ENCODE measurements around the gene UBA7.

The UBA7 gene, protein sequence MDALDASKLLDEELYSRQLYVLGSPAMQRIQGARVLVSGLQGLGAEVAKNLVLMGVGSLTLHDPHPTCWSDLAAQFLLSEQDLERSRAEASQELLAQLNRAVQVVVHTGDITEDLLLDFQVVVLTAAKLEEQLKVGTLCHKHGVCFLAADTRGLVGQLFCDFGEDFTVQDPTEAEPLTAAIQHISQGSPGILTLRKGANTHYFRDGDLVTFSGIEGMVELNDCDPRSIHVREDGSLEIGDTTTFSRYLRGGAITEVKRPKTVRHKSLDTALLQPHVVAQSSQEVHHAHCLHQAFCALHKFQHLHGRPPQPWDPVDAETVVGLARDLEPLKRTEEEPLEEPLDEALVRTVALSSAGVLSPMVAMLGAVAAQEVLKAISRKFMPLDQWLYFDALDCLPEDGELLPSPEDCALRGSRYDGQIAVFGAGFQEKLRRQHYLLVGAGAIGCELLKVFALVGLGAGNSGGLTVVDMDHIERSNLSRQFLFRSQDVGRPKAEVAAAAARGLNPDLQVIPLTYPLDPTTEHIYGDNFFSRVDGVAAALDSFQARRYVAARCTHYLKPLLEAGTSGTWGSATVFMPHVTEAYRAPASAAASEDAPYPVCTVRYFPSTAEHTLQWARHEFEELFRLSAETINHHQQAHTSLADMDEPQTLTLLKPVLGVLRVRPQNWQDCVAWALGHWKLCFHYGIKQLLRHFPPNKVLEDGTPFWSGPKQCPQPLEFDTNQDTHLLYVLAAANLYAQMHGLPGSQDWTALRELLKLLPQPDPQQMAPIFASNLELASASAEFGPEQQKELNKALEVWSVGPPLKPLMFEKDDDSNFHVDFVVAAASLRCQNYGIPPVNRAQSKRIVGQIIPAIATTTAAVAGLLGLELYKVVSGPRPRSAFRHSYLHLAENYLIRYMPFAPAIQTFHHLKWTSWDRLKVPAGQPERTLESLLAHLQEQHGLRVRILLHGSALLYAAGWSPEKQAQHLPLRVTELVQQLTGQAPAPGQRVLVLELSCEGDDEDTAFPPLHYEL

DNA sequence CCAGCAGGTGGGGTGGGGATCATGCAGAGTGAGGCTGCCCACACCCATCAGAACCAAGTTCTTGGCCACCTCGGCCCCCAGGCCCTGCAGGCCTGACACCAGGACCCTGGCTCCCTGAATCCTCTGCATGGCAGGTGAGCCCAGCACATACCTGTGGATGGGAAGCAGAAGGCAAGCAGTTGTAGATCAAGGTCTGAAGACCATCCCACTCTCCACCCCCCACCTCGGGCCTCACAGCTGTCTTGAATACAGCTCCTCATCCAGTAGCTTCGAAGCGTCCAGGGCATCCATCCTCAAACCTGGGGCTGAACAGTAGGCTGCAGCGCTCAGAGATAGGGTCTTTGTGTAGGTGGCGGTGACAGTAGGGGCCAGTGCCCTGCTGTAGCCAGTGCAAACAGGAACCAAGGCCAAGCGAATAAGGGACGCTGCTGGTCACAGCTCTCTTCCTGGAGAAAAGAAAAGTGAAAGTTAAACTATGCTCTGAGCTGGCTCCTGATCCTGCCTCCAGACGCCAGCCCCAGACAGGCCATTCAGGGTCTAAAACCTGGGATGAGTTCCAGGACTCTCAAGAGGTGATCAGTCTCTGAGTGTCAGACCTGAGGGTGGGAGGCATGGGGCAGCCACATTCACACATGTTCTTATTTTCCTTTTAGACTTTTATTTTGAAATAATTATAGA lies at the start of gene UBA7:
Gene UBA7, minus strand, starts transcription at position 457 of the 678 bp plus-strand sequence. Its CDS starts 166 bp downstream, at position 291.
- H3K4me3 Mint-ChIP-seq, result peak within 1 kb of the TSS; percentile 94
- H3K27ac Mint-ChIP-seq, result peak within 1 kb of the TSS; percentile 97
- H3K4me1 Mint-ChIP-seq, result peaks cover 57% of the 10 kb centered on the region

GRCh38 chr3:49859576-49860305 lies 46.0 kb upstream of the UBA7 start:
- no peaks in the 10 kb centered on the region for H3K36me3 Mint-ChIP-seq
- ATAC-seq, result no peak
- peaks cover 30% of the 10 kb centered on the region for H3K27me3 Mint-ChIP-seq
- H3K9me3 Mint-ChIP-seq, result no peaks in the 10 kb centered on the region
- no peak overlapping the region for H3K4me3 Mint-ChIP-seq
- H3K4me1 Mint-ChIP-seq, result peaks cover 9% of the 10 kb centered on the region
- H3K27ac Mint-ChIP-seq, result no peak overlapping the region

More for the DNA sequence above, at the start of gene UBA7:
- no peaks in the 10 kb centered on the region for H3K27me3 Mint-ChIP-seq
- ATAC-seq, result peak; percentile 88
- H3K36me3 Mint-ChIP-seq, result peaks cover 19% of the 10 kb centered on the region
- H3K9me3 Mint-ChIP-seq, result no peaks in the 10 kb centered on the region

DNA sequence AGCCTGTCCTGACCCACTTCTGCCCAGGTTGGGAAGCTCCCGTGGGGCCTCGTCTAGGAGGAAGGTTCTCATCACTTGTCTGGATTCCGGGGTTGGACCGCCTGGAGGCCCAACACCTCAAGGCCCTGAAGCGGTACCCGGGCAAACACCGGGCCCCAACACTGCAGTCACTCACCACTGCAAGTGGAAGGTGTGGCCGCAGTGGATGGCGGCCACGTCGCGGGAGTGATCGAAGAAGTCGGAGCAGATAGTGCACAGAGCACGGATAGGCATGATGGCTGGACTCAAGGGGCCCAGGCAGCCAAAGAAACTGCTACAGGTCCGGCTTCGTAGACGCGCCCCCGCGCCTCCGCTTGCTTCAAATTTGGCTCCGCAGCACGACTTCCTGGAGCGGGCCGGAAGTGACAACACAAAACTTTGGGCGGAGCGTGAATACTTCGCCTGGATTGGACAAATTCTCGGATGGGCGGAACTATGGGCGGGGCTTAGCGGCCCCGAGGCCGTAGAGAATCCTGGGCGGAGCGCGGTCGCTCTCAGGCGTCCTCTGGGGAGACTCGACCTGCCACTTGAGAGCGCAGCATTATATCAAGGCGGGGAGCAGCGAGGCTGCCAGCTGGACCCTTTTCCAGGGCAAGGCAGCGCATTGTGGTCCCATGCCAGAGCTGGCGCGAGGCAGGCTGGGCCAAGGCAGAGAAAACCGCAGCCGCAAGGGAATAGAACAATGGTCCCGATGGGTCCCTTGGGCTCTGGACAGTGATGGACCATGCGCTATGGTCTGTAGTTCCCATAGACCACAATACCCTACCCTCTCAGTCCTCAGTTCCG lies 42.6 kb upstream of the UBA7 start, which contains the start of gene TRAIP:
Gene TRAIP, minus strand, starts transcription at position 384 of the 825 bp plus-strand sequence. Its CDS starts 111 bp downstream, at position 273.
- ATAC-seq, result peak; percentile 99
- Mint-ChIP-seq H3K27me3 (peaks cover 4% of the 10 kb centered on the region), H3K27ac (peak within 1 kb of the TSS; percentile 72)

DNA sequence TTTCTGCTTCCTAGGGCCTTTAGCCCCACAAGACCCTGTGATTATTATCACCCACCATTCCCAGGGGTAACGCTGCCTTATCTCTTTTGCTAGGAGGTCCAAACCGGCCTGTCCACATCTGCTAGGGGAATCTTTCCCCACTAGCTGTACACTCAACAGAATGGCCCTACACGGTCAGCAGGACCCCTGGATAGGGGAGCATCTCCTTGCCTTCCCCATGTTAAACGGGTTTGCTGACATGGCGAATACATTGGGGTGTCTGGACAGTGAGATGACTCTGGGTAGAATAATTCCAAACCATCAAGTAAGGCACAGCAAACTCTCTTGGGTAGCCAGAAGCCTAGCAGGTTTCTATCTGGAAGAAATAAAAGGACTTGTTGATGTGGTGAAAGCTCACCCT lies 41.9 kb upstream of the UBA7 start:
- H3K4me3 Mint-ChIP-seq, result peak overlapping the region; percentile 86
- no peaks in the 10 kb centered on the region for H3K27me3 Mint-ChIP-seq
- H3K36me3 Mint-ChIP-seq, result no peaks in the 10 kb centered on the region
- peaks cover 9% of the 10 kb centered on the region for H3K4me1 Mint-ChIP-seq
- no peak for ATAC-seq
- no peaks in the 10 kb centered on the region for H3K9me3 Mint-ChIP-seq
- H3K27ac Mint-ChIP-seq, result peak overlapping the region; percentile 72

More for the DNA sequence above, 42.6 kb upstream of the UBA7 start, which contains the start of gene TRAIP:
- Mint-ChIP-seq H3K9me3 (no peaks in the 10 kb centered on the region), H3K4me3 (peak within 1 kb of the TSS; percentile 86), H3K36me3 (no peaks in the 10 kb centered on the region), H3K4me1 (peaks cover 9% of the 10 kb centered on the region)

DNA sequence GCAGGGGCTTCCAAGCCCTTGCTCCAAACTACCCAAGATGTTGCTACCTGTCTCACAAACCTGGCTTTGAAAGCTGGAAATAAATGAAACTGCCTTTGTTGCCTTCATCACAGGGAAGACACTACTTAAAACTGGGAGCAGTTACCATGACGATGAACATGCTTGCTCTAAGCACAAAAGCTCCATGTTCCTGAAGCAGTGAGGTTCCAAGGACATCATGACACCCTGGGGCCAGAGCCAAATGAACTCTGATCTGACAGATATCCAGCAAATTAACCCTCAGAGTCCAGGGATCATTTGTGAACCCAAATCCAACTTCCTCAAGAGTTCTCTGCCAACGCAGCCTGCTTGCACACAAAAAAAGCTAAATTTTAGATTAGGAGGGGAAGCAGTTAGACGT lies 31.9 kb upstream of the UBA7 start:
- Mint-ChIP-seq H3K27ac (no peak overlapping the region), H3K36me3 (peaks cover 12% of the 10 kb centered on the region), H3K4me3 (no peak overlapping the region), H3K27me3 (no peaks in the 10 kb centered on the region), H3K9me3 (no peaks in the 10 kb centered on the region), H3K4me1 (no peaks in the 10 kb centered on the region)
- ATAC-seq, result no peak

DNA sequence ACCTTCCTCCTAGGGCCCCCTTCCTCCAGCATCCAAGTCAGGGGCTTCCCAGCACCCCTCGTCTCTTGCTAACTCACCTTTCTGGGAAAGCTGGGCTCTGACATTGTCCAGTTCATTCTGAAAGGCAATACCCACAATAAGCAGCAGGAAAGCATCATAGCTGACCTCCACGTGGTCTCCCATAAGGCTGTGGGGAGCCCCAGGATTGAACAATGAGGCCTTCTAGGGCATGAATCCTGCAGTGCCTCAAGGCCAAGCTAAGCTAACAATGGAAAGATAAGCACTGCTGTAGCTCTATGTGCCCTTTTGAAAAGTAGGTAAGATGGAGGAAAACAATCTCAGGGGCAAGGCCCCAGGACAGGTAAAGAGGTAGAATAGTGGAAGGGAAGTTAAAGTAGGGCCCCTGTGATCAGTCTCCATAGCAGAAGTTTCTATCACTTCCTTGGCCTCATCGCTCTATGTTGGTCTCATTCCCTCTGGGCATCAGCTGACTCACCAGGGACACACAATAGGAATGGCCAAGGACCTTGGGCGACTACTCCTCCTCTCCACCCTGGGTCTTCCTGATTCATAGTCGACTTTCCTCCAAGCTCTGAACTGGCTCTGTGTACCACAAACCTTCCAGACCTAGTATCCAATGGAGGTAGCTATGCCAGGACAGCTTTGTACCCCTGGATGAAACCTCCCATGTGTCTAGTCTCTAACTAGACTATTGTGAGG lies 30.9 kb upstream of the UBA7 start:
- Mint-ChIP-seq H3K4me3 (no peak overlapping the region), H3K36me3 (peaks cover 12% of the 10 kb centered on the region), H3K4me1 (no peaks in the 10 kb centered on the region), H3K27ac (no peak overlapping the region), H3K27me3 (no peaks in the 10 kb centered on the region), H3K9me3 (no peaks in the 10 kb centered on the region)
- ATAC-seq, result no peak

- H3K4me3 Mint-ChIP-seq, result no peak overlapping the region
- H3K27ac Mint-ChIP-seq, result peak overlapping the region; percentile 30
- peaks cover 12% of the 10 kb centered on the region for H3K36me3 Mint-ChIP-seq
- ATAC-seq, result no peak
- peaks cover 6% of the 10 kb centered on the region for H3K4me1 Mint-ChIP-seq
- H3K27me3 Mint-ChIP-seq, result no peaks in the 10 kb centered on the region
- no peaks in the 10 kb centered on the region for H3K9me3 Mint-ChIP-seq
Measured at GRCh38 chr3:49842843-49843517, 29.2 kb upstream of the UBA7 start.

DNA sequence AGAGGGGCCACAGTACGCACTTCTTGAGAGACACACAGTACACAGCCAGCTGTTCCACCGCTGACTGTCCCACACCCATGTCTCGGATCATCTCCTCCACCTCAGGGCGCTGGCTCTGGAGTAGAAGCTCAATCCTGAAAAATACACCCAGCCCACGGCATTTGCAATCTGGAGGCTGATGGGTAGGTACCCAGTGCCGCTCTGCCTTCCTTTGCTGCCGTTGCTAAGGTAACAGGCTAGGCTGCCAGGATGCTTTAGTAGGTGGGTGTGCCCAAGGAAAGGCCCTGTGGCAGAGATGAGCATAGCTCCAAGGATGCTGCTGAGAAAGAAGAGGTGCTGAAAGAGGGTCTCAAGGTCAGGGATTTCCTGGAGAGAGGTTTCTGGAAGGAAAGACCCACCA lies 28.1 kb upstream of the UBA7 start:
- Mint-ChIP-seq H3K36me3 (peaks cover 5% of the 10 kb centered on the region), H3K27ac (peak overlapping the region; percentile 37), H3K4me1 (peaks cover 6% of the 10 kb centered on the region), H3K27me3 (no peaks in the 10 kb centered on the region), H3K9me3 (no peaks in the 10 kb centered on the region), H3K4me3 (no peak overlapping the region)
- ATAC-seq, result no peak

GRCh38 chr3:49841126-49841696 lies 27.5 kb upstream of the UBA7 start:
- Mint-ChIP-seq H3K27ac (peak overlapping the region; percentile 37), H3K4me3 (no peak overlapping the region), H3K27me3 (no peaks in the 10 kb centered on the region), H3K4me1 (peaks cover 6% of the 10 kb centered on the region), H3K9me3 (no peaks in the 10 kb centered on the region), H3K36me3 (peaks cover 5% of the 10 kb centered on the region)
- ATAC-seq, result no peak

DNA sequence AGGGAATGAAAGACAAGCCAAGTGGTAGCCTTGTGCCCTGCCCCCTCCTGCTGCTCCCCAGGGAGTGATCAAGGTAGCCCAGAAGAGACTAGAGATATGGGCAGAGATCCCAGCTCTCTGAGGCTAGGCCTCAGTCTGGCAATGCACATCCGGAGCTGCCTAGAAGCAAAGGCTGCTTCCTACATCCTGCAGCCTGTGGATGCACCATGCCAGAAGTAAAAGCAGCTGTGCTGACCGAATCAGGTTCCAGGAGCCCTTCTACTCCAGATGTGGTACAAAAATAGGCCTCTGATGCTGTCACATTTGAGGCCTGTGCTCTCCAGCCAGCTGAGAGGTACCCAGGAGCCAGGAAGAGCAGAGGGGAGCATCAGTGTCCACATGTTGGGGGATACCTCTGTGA lies 26.6 kb upstream of the UBA7 start:
- Mint-ChIP-seq H3K27me3 (no peaks in the 10 kb centered on the region), H3K4me1 (peaks cover 6% of the 10 kb centered on the region), H3K4me3 (no peak overlapping the region), H3K9me3 (no peaks in the 10 kb centered on the region), H3K27ac (peak overlapping the region; percentile 37), H3K36me3 (peaks cover 2% of the 10 kb centered on the region)
- ATAC-seq, result no peak

GRCh38 chr3:49839193-49839809 lies 25.5 kb upstream of the UBA7 start:
- Mint-ChIP-seq H3K27ac (no peak overlapping the region), H3K36me3 (peaks cover 6% of the 10 kb centered on the region)

GRCh38 chr3:49831341-49831740 lies 17.6 kb upstream of the UBA7 start:
- Mint-ChIP-seq H3K36me3 (peaks cover 20% of the 10 kb centered on the region), H3K4me1 (peaks cover 7% of the 10 kb centered on the region), H3K9me3 (no peaks in the 10 kb centered on the region), H3K27me3 (no peaks in the 10 kb centered on the region), H3K4me3 (no peak overlapping the region), H3K27ac (peak overlapping the region; percentile 16)
- no peak for ATAC-seq

More at GRCh38 chr3:49839193-49839809, 25.5 kb upstream of the UBA7 start:
- no peaks in the 10 kb centered on the region for H3K27me3 Mint-ChIP-seq
- peak; percentile 88 for ATAC-seq
- no peak overlapping the region for H3K4me3 Mint-ChIP-seq
- peaks cover 6% of the 10 kb centered on the region for H3K4me1 Mint-ChIP-seq
- H3K9me3 Mint-ChIP-seq, result no peaks in the 10 kb centered on the region
